Caco-2 (cell line): Measurements from ENCODE around the gene NDC80. TPM values are rescaled to one million over a fixed set of nuclear protein-coding genes. Genes with fewer than 3 reads are reported as not detected.

Experiments used
- BruUV-seq: library from RNA; stranded (reverse); fragments of 400-500 nt; replicated peaks from 2 replicates; lab custom pipeline; 2021; lab: Mats Ljungman, UMichigan
- CTCF ChIA-PET: fragments of 300-600 bp; sonication (Branson Sonifier 250); formaldehyde crosslinking; loops from one replicate; lab custom pipeline; 2022; ENCODE audit warnings: antibody characterized with exemption; lab: Charles Lee
- POLR2A ChIA-PET: fragments of 300-600 bp; sonication (Branson Sonifier 250); formaldehyde crosslinking; loops from one replicate; lab custom pipeline; 2022; ENCODE audit warnings: antibody characterized with exemption; lab: Charles Lee
- DNase-seq, 2 experiments: peaks; one replicate each; pipeline versions ENCODE4 v3.0.0 to v3.0.0-alpha.2; 2020 to 2022
- H3K27me3 ChIP-seq: replicated peaks from 2 replicates; pipeline ENCODE4 v1.6.0; 2011; ENCODE audit warnings: low read length; ENCODE audit not compliant: control insufficient read depth, insufficient read depth
- H3K36me3 ChIP-seq: 2 replicates; pipeline ENCODE4 v1.5.1; 2011; ENCODE audit warnings: low read length; ENCODE audit not compliant: control insufficient read depth, insufficient read depth
- H3K4me1 ChIP-seq: fragments of 250-450 bp; sonication (Bioruptor Pico); 2 replicates; pipeline ENCODE4 v1.5.1; 2020; ENCODE audit warnings: mild to moderate bottlenecking
- H3K4me3 ChIP-seq: 2 replicates; pipeline ENCODE4 v1.5.1; 2011; ENCODE audit warnings: low read depth, mild to moderate bottlenecking, control low read depth, low read length
- H3K9me3 ChIP-seq: fragments of 250-450 bp; sonication (Bioruptor Pico); 2 replicates; pipeline ENCODE4 v1.5.1; 2020; ENCODE audit warnings: mild to moderate bottlenecking, moderate library complexity
- H3K27ac Mint-ChIP-seq: one replicate; pipeline ENCODE4 v1.8.0; 2022; ENCODE audit warnings: mixed read lengths; ENCODE audit not compliant: unreplicated experiment
- H3K27me3 Mint-ChIP-seq: one replicate; pipeline ENCODE4 v1.8.0; 2022; ENCODE audit warnings: mixed read lengths; ENCODE audit not compliant: insufficient read depth, unreplicated experiment
- H3K36me3 Mint-ChIP-seq: one replicate; pipeline ENCODE4 v1.8.0; 2022; ENCODE audit warnings: mild to moderate bottlenecking, mixed read lengths; ENCODE audit not compliant: insufficient read depth, unreplicated experiment
- H3K4me1 Mint-ChIP-seq: one replicate; pipeline ENCODE4 v1.8.0; 2022; ENCODE audit warnings: low read depth, mixed read lengths; ENCODE audit not compliant: unreplicated experiment
- H3K4me3 Mint-ChIP-seq: one replicate; pipeline ENCODE4 v1.8.0; 2022; ENCODE audit warnings: mild to moderate bottlenecking, moderate library complexity, mixed read lengths; ENCODE audit not compliant: unreplicated experiment
- H3K9me3 Mint-ChIP-seq: one replicate; pipeline ENCODE4 v1.8.0; 2022; ENCODE audit warnings: mixed read lengths; ENCODE audit not compliant: unreplicated experiment
- CTCF ChIP-seq, 2 experiments: fragments of 200-600 bp in 1 of 2; IDR thresholded peaks; 1 replicate in 1 of 2; 2 replicates in 1 of 2; pipeline versions ENCODE4 v1.5.1 to v1.8.0; 2011 to 2022; ENCODE audit warnings: antibody characterized with exemption in 1 of 2, control low read depth in 1 of 2, inconsistent platforms in 1 of 2, low read depth in 1 of 2, low read length in 1 of 2, mild to moderate bottlenecking in 1 of 2, moderate library complexity in 1 of 2; ENCODE audit not compliant: insufficient read depth in 1 of 2, severe bottlenecking in 1 of 2, unreplicated experiment in 1 of 2
- intact Hi-C: fragments of 100-400 bp; cut with micrococcal nuclease; formaldehyde crosslinking; loops from one replicate; pipeline ENCODE4 v1.10.0; 2022; ENCODE audit not compliant: unreplicated experiment
- total RNA-seq: library from RNA; stranded (reverse); gene quantifications from 2 replicates; pipeline ENCODE4 v1.2.3, GENCODE V29; 2022

The NDC80 gene
- total RNA-seq, 1 experiment from 2014 or later, result 52.6 TPM

- no peaks in the 10 kb centered on the region for H3K9me3 ChIP-seq
- H3K4me3 ChIP-seq, result peak overlapping the region; percentile 45
- intact Hi-C loops, result loop anchor here (5.0 kb wide), 1 partner anchor 84 kb away; the partner anchor contains the start of gene SMCHD1
- CTCF ChIA-PET, result interaction anchor here (1.0 kb wide), 1 partner anchor 31 kb away, joined by 4 read pairs; no protein-coding TSS in a partner anchor
- H3K27ac Mint-ChIP-seq, result no peak overlapping the region
- H3K4me3 Mint-ChIP-seq, result peak overlapping the region; percentile 94
- no peaks in the 10 kb centered on the region for H3K27me3 Mint-ChIP-seq
- no peaks in the 10 kb centered on the region for H3K27me3 ChIP-seq
- BruUV-seq, result no TSS peak
- no peak for DNase-seq
- peaks cover 38% of the 10 kb centered on the region for H3K36me3 Mint-ChIP-seq
- no peaks in the 10 kb centered on the region for H3K9me3 Mint-ChIP-seq
- POLR2A ChIA-PET, result no interaction called here
- peaks cover 2% of the 10 kb centered on the region; the same call in 1 of the 2 replicates for H3K36me3 ChIP-seq
- H3K4me1 ChIP-seq, result peaks cover 21% of the 10 kb centered on the region
- peaks cover 6% of the 10 kb centered on the region for H3K4me1 Mint-ChIP-seq
- no peak for TF ChIP-seq CTCF (IDR thresholded peaks at IDR 0.05; ENCODE audit: insufficient read depth in 1 of 2, low read depth in 1 of 2, low read length in 1 of 2, severe bottlenecking in 1 of 2, unreplicated experiment in 1 of 2)
Observed at GRCh38 chr18:2572892-2573291, 1.5 kb downstream of the NDC80 start.

GRCh38 chr18:2573408-2573807 lies 2.1 kb downstream of the NDC80 start:
- Mint-ChIP-seq H3K9me3 (no peaks in the 10 kb centered on the region), H3K4me1 (peaks cover 6% of the 10 kb centered on the region), H3K27ac (no peak overlapping the region), H3K36me3 (peaks cover 42% of the 10 kb centered on the region), H3K27me3 (no peaks in the 10 kb centered on the region), H3K4me3 (peak overlapping the region; percentile 94)
- DNase-seq, result no peak
- ChIA-PET CTCF (interaction anchor here (1.0 kb wide), 1 partner anchor 31 kb away, joined by 4 read pairs; no protein-coding TSS in a partner anchor), POLR2A (no interaction called here)
- H3K4me3 ChIP-seq, result no peak overlapping the region; the same call in 1 of the 2 replicates
- no peaks in the 10 kb centered on the region for H3K27me3 ChIP-seq
- H3K36me3 ChIP-seq, result peaks cover 2% of the 10 kb centered on the region; the same call in 1 of the 2 replicates
- BruUV-seq, result no TSS peak
- no peaks in the 10 kb centered on the region for H3K9me3 ChIP-seq
- intact Hi-C loops, result loop anchor here (5.0 kb wide), 1 partner anchor 84 kb away; the partner anchor contains the start of gene SMCHD1
- H3K4me1 ChIP-seq, result peaks cover 21% of the 10 kb centered on the region
- TF ChIP-seq CTCF (IDR thresholded peaks at IDR 0.05; ENCODE audit: insufficient read depth in 1 of 2, low read depth in 1 of 2, low read length in 1 of 2, severe bottlenecking in 1 of 2, unreplicated experiment in 1 of 2), result no peak

GRCh38 chr18:2587788-2588187 lies 16.4 kb downstream of the NDC80 start:
- H3K27me3 ChIP-seq, result no peaks in the 10 kb centered on the region
- Mint-ChIP-seq H3K36me3 (peaks cover 39% of the 10 kb centered on the region), H3K4me1 (peaks cover 6% of the 10 kb centered on the region), H3K4me3 (no peak overlapping the region), H3K27ac (no peak overlapping the region), H3K9me3 (no peaks in the 10 kb centered on the region), H3K27me3 (no peaks in the 10 kb centered on the region)
- no peak for DNase-seq
- no peak overlapping the region for H3K4me3 ChIP-seq
- no peaks in the 10 kb centered on the region for H3K9me3 ChIP-seq
- BruUV-seq, result no TSS peak
- H3K4me1 ChIP-seq, result no peaks in the 10 kb centered on the region
- TF ChIP-seq CTCF (IDR thresholded peaks at IDR 0.05; ENCODE audit: insufficient read depth in 1 of 2, low read depth in 1 of 2, low read length in 1 of 2, severe bottlenecking in 1 of 2, unreplicated experiment in 1 of 2), result no peak
- intact Hi-C loops, result no loop called here
- POLR2A ChIA-PET, result no interaction called here
- H3K36me3 ChIP-seq, result 0 out of 2 replicates have a peak, but pooled peaks cover 2% of the 10 kb centered on the region
- CTCF ChIA-PET, result no interaction called here
